Measurements from ENCODE around the gene FAM120AOS. TPM values are rescaled to one million over a fixed set of nuclear protein-coding genes. Genes with fewer than 3 reads are reported as not detected.
"Not testable (repeated sequence)": the region's sequence is repeated elsewhere in the genome, so short reads cannot be mapped to it uniquely, and the experiment has no call there.

Gene FAM120AOS
- total RNA-seq, 1 experiment from 2014 or later = 36.0 TPM

DNA sequence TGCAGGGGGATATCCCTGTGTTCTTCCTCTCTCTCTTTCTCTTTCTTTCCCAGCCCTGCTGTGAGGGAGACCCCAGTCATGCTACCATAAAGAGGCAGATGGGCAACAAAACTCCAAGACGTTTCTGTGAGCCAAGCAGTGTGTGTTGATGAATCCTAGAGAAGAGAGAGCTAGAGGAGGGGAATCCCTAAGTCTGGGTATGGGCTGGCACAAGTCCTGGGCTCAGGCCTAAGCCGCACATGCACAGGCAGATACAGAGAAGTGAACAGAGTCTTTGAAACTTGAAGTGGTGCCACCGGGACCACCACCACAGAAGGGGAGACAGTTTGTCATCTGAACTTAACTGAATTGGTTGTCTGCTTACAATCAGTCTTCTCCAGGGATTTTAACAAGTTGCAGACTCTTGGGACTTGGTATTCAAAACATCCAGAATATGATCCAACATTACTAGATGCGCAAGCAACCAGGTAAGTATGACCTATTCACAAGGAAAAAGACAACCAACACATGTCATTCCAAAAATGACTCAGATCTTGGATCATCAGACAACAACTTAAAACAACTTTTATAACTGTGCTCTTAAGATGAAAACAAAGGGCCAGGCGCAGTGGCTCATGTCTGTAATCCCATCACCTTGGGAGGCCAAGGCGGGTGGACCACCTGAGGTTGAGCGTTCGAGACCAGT, 12.3 kb downstream of the FAM120AOS start:
- Histone ChIP-seq H3K27me3 (ENCODE audit: control insufficient read depth, insufficient read depth, low read length) (no peaks in the 10 kb centered on the region), H3K4me3 (ENCODE audit: low read depth in 2 of 2, low read length in 2 of 2) (no peak overlapping the region), H3K36me3 (ENCODE audit: control insufficient read depth, insufficient read depth, low read length) (no peaks in the 10 kb centered on the region), H3K27ac (ENCODE audit: low read length) (no peak overlapping the region), H3K9me3 (ENCODE audit: control insufficient read depth, insufficient read depth, low read depth, low read length) (no peaks in the 10 kb centered on the region), H3K4me1 (ENCODE audit: control insufficient read depth, insufficient read depth, low read length) (no peaks in the 10 kb centered on the region)
- TF ChIP-seq, protein P1, sequence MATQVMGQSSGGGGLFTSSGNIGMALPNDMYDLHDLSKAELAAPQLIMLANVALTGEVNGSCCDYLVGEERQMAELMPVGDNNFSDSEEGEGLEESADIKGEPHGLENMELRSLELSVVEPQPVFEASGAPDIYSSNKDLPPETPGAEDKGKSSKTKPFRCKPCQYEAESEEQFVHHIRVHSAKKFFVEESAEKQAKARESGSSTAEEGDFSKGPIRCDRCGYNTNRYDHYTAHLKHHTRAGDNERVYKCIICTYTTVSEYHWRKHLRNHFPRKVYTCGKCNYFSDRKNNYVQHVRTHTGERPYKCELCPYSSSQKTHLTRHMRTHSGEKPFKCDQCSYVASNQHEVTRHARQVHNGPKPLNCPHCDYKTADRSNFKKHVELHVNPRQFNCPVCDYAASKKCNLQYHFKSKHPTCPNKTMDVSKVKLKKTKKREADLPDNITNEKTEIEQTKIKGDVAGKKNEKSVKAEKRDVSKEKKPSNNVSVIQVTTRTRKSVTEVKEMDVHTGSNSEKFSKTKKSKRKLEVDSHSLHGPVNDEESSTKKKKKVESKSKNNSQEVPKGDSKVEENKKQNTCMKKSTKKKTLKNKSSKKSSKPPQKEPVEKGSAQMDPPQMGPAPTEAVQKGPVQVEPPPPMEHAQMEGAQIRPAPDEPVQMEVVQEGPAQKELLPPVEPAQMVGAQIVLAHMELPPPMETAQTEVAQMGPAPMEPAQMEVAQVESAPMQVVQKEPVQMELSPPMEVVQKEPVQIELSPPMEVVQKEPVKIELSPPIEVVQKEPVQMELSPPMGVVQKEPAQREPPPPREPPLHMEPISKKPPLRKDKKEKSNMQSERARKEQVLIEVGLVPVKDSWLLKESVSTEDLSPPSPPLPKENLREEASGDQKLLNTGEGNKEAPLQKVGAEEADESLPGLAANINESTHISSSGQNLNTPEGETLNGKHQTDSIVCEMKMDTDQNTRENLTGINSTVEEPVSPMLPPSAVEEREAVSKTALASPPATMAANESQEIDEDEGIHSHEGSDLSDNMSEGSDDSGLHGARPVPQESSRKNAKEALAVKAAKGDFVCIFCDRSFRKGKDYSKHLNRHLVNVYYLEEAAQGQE (IDR thresholded peaks at IDR 0.05; ENCODE audit: insufficient read depth in 1 of 2, low read depth in 2 of 2, low read length in 1 of 2) = no peak
- TF ChIP-seq TCF7L2 (IDR thresholded peaks at IDR 0.05; ENCODE audit: low read depth, low read length) (no peak), SIN3A (IDR thresholded peaks at IDR 0.05; ENCODE audit: borderline replicate concordance, insufficient read depth, low read depth, low read length) (no peak), POLR2AphosphoS5 (IDR thresholded peaks at IDR 0.05; ENCODE audit: low read depth, low read length) (no peak)
- TF ChIP-seq, protein P2, sequence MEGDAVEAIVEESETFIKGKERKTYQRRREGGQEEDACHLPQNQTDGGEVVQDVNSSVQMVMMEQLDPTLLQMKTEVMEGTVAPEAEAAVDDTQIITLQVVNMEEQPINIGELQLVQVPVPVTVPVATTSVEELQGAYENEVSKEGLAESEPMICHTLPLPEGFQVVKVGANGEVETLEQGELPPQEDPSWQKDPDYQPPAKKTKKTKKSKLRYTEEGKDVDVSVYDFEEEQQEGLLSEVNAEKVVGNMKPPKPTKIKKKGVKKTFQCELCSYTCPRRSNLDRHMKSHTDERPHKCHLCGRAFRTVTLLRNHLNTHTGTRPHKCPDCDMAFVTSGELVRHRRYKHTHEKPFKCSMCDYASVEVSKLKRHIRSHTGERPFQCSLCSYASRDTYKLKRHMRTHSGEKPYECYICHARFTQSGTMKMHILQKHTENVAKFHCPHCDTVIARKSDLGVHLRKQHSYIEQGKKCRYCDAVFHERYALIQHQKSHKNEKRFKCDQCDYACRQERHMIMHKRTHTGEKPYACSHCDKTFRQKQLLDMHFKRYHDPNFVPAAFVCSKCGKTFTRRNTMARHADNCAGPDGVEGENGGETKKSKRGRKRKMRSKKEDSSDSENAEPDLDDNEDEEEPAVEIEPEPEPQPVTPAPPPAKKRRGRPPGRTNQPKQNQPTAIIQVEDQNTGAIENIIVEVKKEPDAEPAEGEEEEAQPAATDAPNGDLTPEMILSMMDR (IDR thresholded peaks at IDR 0.05) = no peak
- POLR2A ChIA-PET = no interaction called here
- in situ Hi-C loops (cut with HindIII; ENCODE audit: low pct_unique_long_range_greater_than_20kb, low sequenced_read_pairs) = no loop called here
- ATAC-seq (no peak), DNase-seq (ENCODE audit: low read depth, low spot score) (no peak)
- no TSS peak for BruUV-seq (replicated peaks)
- intact Hi-C loops (cut with micrococcal nuclease; ENCODE audit: unreplicated experiment) = no loop called here
- CTCF ChIA-PET = no interaction called here

DNA sequence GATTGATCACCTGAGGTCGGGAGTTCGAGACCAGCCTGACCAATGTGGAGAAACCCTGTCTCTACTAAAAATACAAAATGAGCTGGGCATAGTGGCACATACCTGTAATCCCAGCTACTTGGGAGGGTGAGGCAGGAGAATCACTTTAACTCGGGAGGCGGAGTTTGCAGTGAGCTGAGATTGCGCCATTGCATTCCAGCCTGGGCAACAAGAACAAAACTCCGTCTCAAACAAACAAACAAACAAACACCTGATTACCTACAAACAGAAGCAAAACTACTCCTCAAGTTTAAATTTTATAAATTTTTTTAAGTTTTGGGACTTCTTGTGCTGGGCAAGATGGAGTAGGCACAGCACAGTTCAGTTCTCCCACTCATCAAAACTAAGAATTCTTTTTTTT, 14.1 kb downstream of the FAM120AOS start:
- in situ Hi-C loops (cut with HindIII; ENCODE audit: low pct_unique_long_range_greater_than_20kb, low sequenced_read_pairs); ATAC-seq; CTCF ChIA-PET: not testable (repeated sequence)

DNA sequence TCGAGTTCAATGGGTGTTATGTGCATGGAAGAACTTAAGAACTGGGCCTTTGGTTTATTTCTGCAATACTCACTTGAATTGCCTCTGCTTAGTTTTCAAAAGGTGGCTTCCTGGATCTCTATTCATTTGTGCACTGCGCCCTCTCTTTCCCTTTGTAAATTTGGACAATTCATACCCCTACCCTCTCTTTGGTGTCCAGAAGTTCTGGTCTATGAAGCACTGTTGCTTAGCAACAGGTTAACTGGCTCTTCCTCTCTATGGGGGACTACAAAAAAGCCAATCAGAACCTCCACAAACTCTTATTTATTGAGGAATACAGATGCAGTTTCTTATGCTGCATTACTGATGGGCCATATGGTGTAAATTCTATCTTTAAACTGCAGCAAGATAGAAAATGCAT, 15.4 kb downstream of the FAM120AOS start:
- ChIA-PET CTCF (no interaction called here), POLR2A (no interaction called here)
- H3K4me3 ChIP-seq (ENCODE audit: low read depth in 2 of 2, low read length in 2 of 2) = no peak overlapping the region
- BruUV-seq (replicated peaks) = no TSS peak
- H3K27ac ChIP-seq (ENCODE audit: low read length) = no peak overlapping the region
- DNase-seq (ENCODE audit: low read depth, low spot score) = no peak
- in situ Hi-C loops (cut with HindIII; ENCODE audit: low pct_unique_long_range_greater_than_20kb, low sequenced_read_pairs) (no loop called here), intact Hi-C loops (cut with micrococcal nuclease; ENCODE audit: unreplicated experiment) (no loop called here)
- no peaks in the 10 kb centered on the region for H3K9me3 ChIP-seq (ENCODE audit: control insufficient read depth, insufficient read depth, low read depth, low read length)
- no peaks in the 10 kb centered on the region for H3K36me3 ChIP-seq (ENCODE audit: control insufficient read depth, insufficient read depth, low read length)
- TF ChIP-seq, protein P2 (IDR thresholded peaks at IDR 0.05) = no peak
- TF ChIP-seq, protein P1 (IDR thresholded peaks at IDR 0.05; ENCODE audit: insufficient read depth in 1 of 2, low read depth in 2 of 2, low read length in 1 of 2) = no peak
- H3K4me1 ChIP-seq (ENCODE audit: control insufficient read depth, insufficient read depth, low read length) = no peaks in the 10 kb centered on the region
- no peak for ATAC-seq
- H3K27me3 ChIP-seq (ENCODE audit: control insufficient read depth, insufficient read depth, low read length) = no peaks in the 10 kb centered on the region

More for the DNA sequence above, 14.1 kb downstream of the FAM120AOS start:
- intact Hi-C loops (cut with micrococcal nuclease; ENCODE audit: unreplicated experiment); H3K9me3 ChIP-seq (ENCODE audit: control insufficient read depth, insufficient read depth, low read depth, low read length); H3K4me1 ChIP-seq (ENCODE audit: control insufficient read depth, insufficient read depth, low read length); H3K36me3 ChIP-seq (ENCODE audit: control insufficient read depth, insufficient read depth, low read length); H3K27ac ChIP-seq (ENCODE audit: low read length); POLR2A ChIA-PET; DNase-seq (ENCODE audit: low read depth, low spot score); H3K4me3 ChIP-seq (ENCODE audit: low read depth in 2 of 2, low read length in 2 of 2); BruUV-seq (replicated peaks); H3K27me3 ChIP-seq (ENCODE audit: control insufficient read depth, insufficient read depth, low read length): not testable (repeated sequence)
